SK-N-SH treated with all-trans-retinoic acid at 6 μM for 48 hours (cell line): Measurements from ENCODE around the gene CRHR1.

Experiments
- ARNTL ChIP-seq: fragments of 450-650 bp; formaldehyde crosslinking; IDR thresholded peaks from 2 replicates; pipeline ENCODE4 v1.5.0; 2020; ENCODE audit warnings: low read depth, mild to moderate bottlenecking, moderate library complexity, borderline replicate concordance
- CREB5 ChIP-seq: fragments of 250-450 bp; sonication (Bioruptor Pico); IDR thresholded peaks from 2 replicates; pipeline ENCODE4 v1.5.1; 2020; ENCODE audit warnings: low read depth, mild to moderate bottlenecking, moderate library complexity
- CSDC2 ChIP-seq: fragments of 250-450 bp; sonication (Bioruptor Pico); IDR thresholded peaks from 2 replicates; pipeline ENCODE4 v1.5.0; 2020; ENCODE audit warnings: mild to moderate bottlenecking, moderate library complexity
- ESRRG ChIP-seq: fragments of 250-450 bp; sonication (Bioruptor Pico); IDR thresholded peaks from 2 replicates; pipeline ENCODE4 v1.6.1; 2021; ENCODE audit warnings: mild to moderate bottlenecking
- GLIS3 ChIP-seq: fragments of 250-450 bp; sonication (Bioruptor Pico); IDR thresholded peaks from 2 replicates; pipeline ENCODE4 v1.5.0; 2020; ENCODE audit warnings: mild to moderate bottlenecking, moderate library complexity
- OSR1 ChIP-seq: fragments of 250-450 bp; sonication (Bioruptor Pico); IDR thresholded peaks from 2 replicates; pipeline ENCODE4 v1.8.0; 2022; ENCODE audit warnings: moderate library complexity, mild to moderate bottlenecking, inconsistent platforms
- PATZ1 ChIP-seq: fragments of 250-450 bp; sonication (Bioruptor Pico); IDR thresholded peaks from 2 replicates; pipeline ENCODE4 v1.8.0; 2020; ENCODE audit warnings: mild to moderate bottlenecking, moderate library complexity, borderline replicate concordance
- POU6F1 ChIP-seq: fragments of 250-450 bp; sonication (Bioruptor Pico); IDR thresholded peaks from 2 replicates; pipeline ENCODE4 v1.8.0; 2021; ENCODE audit warnings: low read depth, mild to moderate bottlenecking, moderate library complexity, borderline replicate concordance
- SNAI2 ChIP-seq: fragments of 250-450 bp; sonication (Bioruptor Pico); IDR thresholded peaks from 2 replicates; pipeline ENCODE4 v1.5.0; 2020; ENCODE audit warnings: mild to moderate bottlenecking, moderate library complexity
- TOX ChIP-seq: fragments of 250-450 bp; sonication (Bioruptor Pico); IDR thresholded peaks from 2 replicates; pipeline ENCODE4 v1.8.0; 2021; ENCODE audit warnings: mild to moderate bottlenecking, moderate library complexity, borderline replicate concordance
- TSHZ2 ChIP-seq: fragments of 250-450 bp; sonication (Bioruptor Pico); IDR thresholded peaks from 2 replicates; pipeline ENCODE4 v1.5.0; 2020; ENCODE audit warnings: mild to moderate bottlenecking, moderate library complexity
- ZFP3 ChIP-seq: fragments of 250-450 bp; sonication (Bioruptor Pico); IDR thresholded peaks from 2 replicates; pipeline ENCODE4 v1.5.0; 2020; ENCODE audit warnings: mild to moderate bottlenecking, moderate library complexity
- ZNF70 ChIP-seq: fragments of 450-650 bp; formaldehyde crosslinking; IDR thresholded peaks from 2 replicates; pipeline ENCODE4 v1.5.0; 2020; ENCODE audit warnings: mild to moderate bottlenecking, moderate library complexity

- TF ChIP-seq PATZ1 (CRISPR knock-in tag) (no peak), ZFP3 (no peak), ARNTL (CRISPR knock-in tag) (no peak), TSHZ2 (CRISPR knock-in tag) (no peak), POU6F1 (CRISPR knock-in tag) (no peak), CSDC2 (CRISPR knock-in tag) (no peak), GLIS3 (CRISPR knock-in tag) (no peak), TOX (no peak), CREB5 (CRISPR knock-in tag) (no peak), ESRRG (CRISPR knock-in tag) (no peak), ZNF70 (CRISPR knock-in tag) (no peak), OSR1 (CRISPR knock-in tag) (no peak), SNAI2 (CRISPR knock-in tag) (no peak)
Measured at GRCh38 chr17:45749831-45750335, 34.2 kb upstream of the CRHR1 start.
